B cell (primary cell): ENCODE measurements around the gene TMEM163. TPM values are rescaled to one million over a fixed set of nuclear protein-coding genes. Genes with fewer than 3 reads are reported as not detected.

Source experiments
- ATAC-seq: fragments of 200-7000 bp; cut with Tn5 transposase; one replicate; pipeline ENCODE4 v1.10.0; 2021; ENCODE audit warnings: low read depth, mild to moderate bottlenecking, moderate number of reproducible peaks, moderate library complexity
- CTCF ChIA-PET: fragments of 350-600 bp; sonication (Branson Sonifier 250); formaldehyde crosslinking; loops from one replicate; lab custom pipeline; 2021; ENCODE audit warnings: antibody characterized with exemption, inconsistent platforms; lab: Charles Lee
- POLR2A ChIA-PET: fragments of 350-600 bp; sonication (Branson Sonifier 250); formaldehyde crosslinking; loops from one replicate; lab custom pipeline; 2021; ENCODE audit warnings: antibody characterized with exemption; lab: Charles Lee
- DNase-seq: peaks from one replicate; pipeline ENCODE4 v3.0.0; 2013
- H2AFZ ChIP-seq: 2 replicates; pipeline ENCODE4 v1.6.1; 2012; ENCODE audit warnings: mild to moderate bottlenecking, low read depth, low read length; ENCODE audit not compliant: insufficient read depth, poor library complexity, severe bottlenecking
- H3K27ac ChIP-seq, 2 donors: 1 replicate in 1 of 2; 2 replicates in 1 of 2; pipeline ENCODE4 v1.5.1; 2012 to 2013; ENCODE audit warnings: low read length in 2 of 2, mild to moderate bottlenecking in 2 of 2, moderate library complexity in 1 of 2
- H3K27me3 ChIP-seq, 4 experiments: fragments of 200-600 bp in 1 of 4; sonication (generic) in 1 of 4; replicated peaks in 1 of 4; 1 replicate in 2 of 4; 2 replicates in 2 of 4; pipeline versions ENCODE4 v1.6.1 to v1.7.0; 2013 to 2016; ENCODE audit warnings: low read length in 3 of 4, mild to moderate bottlenecking in 2 of 4, mixed read lengths in 1 of 4, moderate library complexity in 1 of 4; ENCODE audit not compliant: insufficient read depth in 4 of 4, control insufficient read depth in 3 of 4; ENCODE audit errors: control extremely low read depth in 1 of 4
- H3K36me3 ChIP-seq, 2 experiments: replicated peaks in 1 of 2; 1 replicate in 1 of 2; 2 replicates in 1 of 2; pipeline versions ENCODE4 v1.6.1 to v1.7.1; 2013; ENCODE audit warnings: low read length in 1 of 2; ENCODE audit not compliant: insufficient read depth in 2 of 2, control insufficient read depth in 1 of 2; ENCODE audit errors: control extremely low read depth in 1 of 2, extremely low read depth in 1 of 2
- H3K4me1 ChIP-seq, 2 donors: fragments of 200-600 bp in 1 of 2; sonication (generic) in 1 of 2; 1 replicate in 1 of 2; 2 replicates in 1 of 2; pipeline versions ENCODE4 v1.5.1 to v1.6.1; 2013 to 2017; ENCODE audit warnings: low read length in 2 of 2; ENCODE audit not compliant: control insufficient read depth in 2 of 2, insufficient read depth in 2 of 2
- H3K4me2 ChIP-seq: replicated peaks from 2 replicates; pipeline ENCODE3; 2012; ENCODE audit warnings: mild to moderate bottlenecking, low read depth, low read length; ENCODE audit not compliant: poor library complexity, severe bottlenecking
- H3K4me3 ChIP-seq, 5 experiments: fragments of 200-600 bp in 1 of 5; sonication (generic) in 1 of 5; 1 replicate in 3 of 5; 2 replicates in 2 of 5; pipeline versions ENCODE4 v1.5.1 to v1.7.0; 2011 to 2016; ENCODE audit warnings: low read length in 4 of 5, mild to moderate bottlenecking in 4 of 5, low read depth in 2 of 5, control low read depth in 1 of 5, moderate library complexity in 1 of 5; ENCODE audit not compliant: insufficient read depth in 1 of 5; ENCODE audit errors: control extremely low read depth in 1 of 5, extremely low read depth in 1 of 5
- H3K79me2 ChIP-seq: fragments of 200-600 bp; sonication (generic); one replicate; pipeline ENCODE4 v1.6.0; 2016; ENCODE audit warnings: low read length; ENCODE audit not compliant: control insufficient read depth, insufficient read depth
- H3K9ac ChIP-seq: fragments of 200-600 bp; sonication (generic); 2 replicates; pipeline ENCODE4 v1.6.1; 2017; ENCODE audit warnings: mild to moderate bottlenecking, low read length, moderate library complexity
- H3K9me3 ChIP-seq, 3 donors: one replicate each; pipeline versions ENCODE4 v1.6.1 to v1.7.1; 2013; ENCODE audit warnings: low read length in 2 of 3; ENCODE audit not compliant: control insufficient read depth in 2 of 3, insufficient read depth in 1 of 3; ENCODE audit errors: control extremely low read depth in 1 of 3
- H4K20me1 ChIP-seq: 2 replicates; pipeline ENCODE4 v1.6.0; 2012; ENCODE audit warnings: mild to moderate bottlenecking, low read length; ENCODE audit not compliant: insufficient read depth, control insufficient read depth, poor library complexity, severe bottlenecking
- H3K27ac Mint-ChIP-seq: one replicate; pipeline ENCODE4 v1.8.0; 2021; ENCODE audit warnings: mixed read lengths
- H3K27me3 Mint-ChIP-seq: one replicate; pipeline ENCODE4 v1.8.0; 2021; ENCODE audit warnings: mixed read lengths
- H3K4me1 Mint-ChIP-seq: one replicate; pipeline ENCODE4 v1.8.0; 2021; ENCODE audit warnings: mixed read lengths
- H3K4me3 Mint-ChIP-seq: one replicate; pipeline ENCODE4 v1.8.0; 2021; ENCODE audit warnings: mixed read lengths
- H3K9me3 Mint-ChIP-seq: one replicate; pipeline ENCODE4 v1.8.0; 2022; ENCODE audit warnings: mixed read lengths; ENCODE audit not compliant: insufficient read depth
- CTCF ChIP-seq: fragments of 200-600 bp; IDR thresholded peaks from one replicate; pipeline ENCODE4 v1.8.0; 2022; ENCODE audit warnings: antibody characterized with exemption, mild to moderate bottlenecking
- EZH2 ChIP-seq: IDR thresholded peaks from 2 replicates; pipeline ENCODE4 v1.6.1; 2012; ENCODE audit warnings: borderline replicate concordance, low read depth, mild to moderate bottlenecking, moderate library complexity, low read length; ENCODE audit not compliant: insufficient read depth, poor library complexity, severe bottlenecking
- WGBS: methylation state at CpG from one replicate; pipeline ENCODE4 v1.1.5; 2013; ENCODE audit warnings: missing lambda C conversion rate; ENCODE audit not compliant: insufficient coverage; 5-methylcytosine and 5-hydroxymethylcytosine counted together
- intact Hi-C: fragments of 100-400 bp; cut with micrococcal nuclease; formaldehyde crosslinking; loops from one replicate; pipeline ENCODE4 v1.10.0; 2022
- polyA plus RNA-seq: library from polyadenylated mRNA; depleted of rRNA; stranded (reverse); fragments of >200 nt; gene quantifications from 2 replicates; pipeline ENCODE4 v1.2.3, GENCODE V29; 2012
- total RNA-seq, 2 donors: library from RNA; stranded (reverse); fragments of 120-200 nt in 1 of 2; gene quantifications; 1 replicate in 1 of 2; 2 replicates in 1 of 2; pipeline versions ENCODE4 v1.2.3 to v1.2.4, GENCODE V29; 2013 to 2022

The TMEM163 gene
- total and polyA plus RNA-seq, 2 donors (not counting 1 experiment from before 2014, with no cell fraction given): 2.6 to 5.6 TPM

DNA sequence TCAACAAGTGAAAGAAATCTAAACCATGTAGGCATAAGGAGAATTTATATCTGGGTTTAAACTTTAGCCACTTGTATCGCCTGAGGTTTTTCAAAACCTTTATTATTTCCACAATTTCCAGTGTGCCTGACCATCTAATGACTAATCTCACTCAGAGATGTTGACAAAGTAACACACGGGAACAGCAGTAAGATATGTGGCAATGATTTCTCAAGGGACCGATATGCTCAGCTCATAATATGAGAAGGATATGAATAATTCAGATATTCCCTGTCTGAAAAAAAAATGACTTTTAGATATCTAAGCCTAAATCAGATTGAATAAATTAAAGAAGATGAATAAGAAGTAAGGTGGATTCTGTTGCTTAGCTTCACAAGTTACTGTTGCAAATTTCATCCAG is 43.5 kb downstream of the TMEM163 start:
- Histone ChIP-seq H3K9ac (no peak overlapping the region), H4K20me1 (no peaks in the 10 kb centered on the region), H3K27ac (no peak overlapping the region), H3K4me1 (peaks cover 28 to 41% of the 10 kb centered on the region in 2 donors), H3K4me3 (no peak overlapping the region), H2AFZ (no peak overlapping the region), H3K27me3 (no peaks in the 10 kb centered on the region), H3K4me2 (no peak overlapping the region), H3K9me3 (no peaks in the 10 kb centered on the region), H3K36me3 (no peaks in the 10 kb centered on the region), H3K79me2 (no peaks in the 10 kb centered on the region)
- no peak for TF ChIP-seq CTCF
- TF ChIP-seq EZH2: no peak
- no CpG with 5 or more reads among the region's 3 CpGs for WGBS
- H3K27ac Mint-ChIP-seq: no peak overlapping the region
- ChIA-PET CTCF (no interaction called here), POLR2A (no interaction called here)
- no peak overlapping the region for H3K4me3 Mint-ChIP-seq
- H3K4me1 Mint-ChIP-seq: peaks cover 49% of the 10 kb centered on the region
- intact Hi-C loops: no loop called here
- ATAC-seq (no peak), DNase-seq (no peak)
- H3K27me3 Mint-ChIP-seq: no peaks in the 10 kb centered on the region
- H3K9me3 Mint-ChIP-seq: no peaks in the 10 kb centered on the region

DNA sequence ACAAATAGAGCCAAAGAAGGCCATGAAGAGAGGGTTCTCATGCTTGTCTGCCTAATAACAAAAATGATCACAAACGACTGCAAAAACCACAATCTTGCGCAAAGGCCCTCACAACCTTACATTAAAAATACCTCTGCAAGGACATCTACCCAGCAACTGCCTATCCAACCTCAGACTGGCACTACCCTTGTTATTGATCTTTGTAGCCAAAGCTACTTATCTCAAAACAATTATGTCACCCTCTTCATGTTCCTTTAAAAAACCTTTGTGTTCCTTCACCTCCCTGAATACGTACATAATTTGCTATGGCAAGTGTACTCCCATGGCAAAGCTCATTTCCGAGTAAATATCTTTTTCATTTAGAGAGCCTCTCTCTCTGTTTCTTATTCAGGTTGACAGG is 44.1 kb downstream of the TMEM163 start:
- WGBS: 81% methylated on average over 3 of the region's 4 CpGs
- DNase-seq (no peak), ATAC-seq (no peak)
- H3K4me1 ChIP-seq: peaks cover 30 to 41% of the 10 kb centered on the region in 2 donors
- no peak overlapping the region for H3K4me3 Mint-ChIP-seq
- TF ChIP-seq EZH2: no peak
- TF ChIP-seq CTCF: no peak
- H4K20me1 ChIP-seq: no peaks in the 10 kb centered on the region
- no peak overlapping the region for H3K4me2 ChIP-seq
- intact Hi-C loops: no loop called here
- no peak overlapping the region for H3K27ac ChIP-seq
- no peaks in the 10 kb centered on the region for H3K27me3 Mint-ChIP-seq
- H3K9me3 Mint-ChIP-seq: no peaks in the 10 kb centered on the region
- no peaks in the 10 kb centered on the region for H3K9me3 ChIP-seq
- no peak overlapping the region for H3K9ac ChIP-seq
- H3K4me3 ChIP-seq: no peak overlapping the region
- H3K27ac Mint-ChIP-seq: no peak overlapping the region
- ChIA-PET CTCF (no interaction called here), POLR2A (no interaction called here)
- H3K36me3 ChIP-seq: no peaks in the 10 kb centered on the region
- H3K4me1 Mint-ChIP-seq: peaks cover 51% of the 10 kb centered on the region
- no peaks in the 10 kb centered on the region for H3K27me3 ChIP-seq
- H2AFZ ChIP-seq: no peak overlapping the region
- no peaks in the 10 kb centered on the region for H3K79me2 ChIP-seq
